Measurements from ENCODE around the gene INTS7.

INTS7 gene

GRCh38 chr1:212035123-212035834 is at the start of gene INTS7, which contains the start of gene DTL:
Gene INTS7 (minus strand): TSS chr1:212035557. CDS start chr1:212035437, 120 bp downstream.
Gene DTL (plus strand): TSS chr1:212035748. CDS start chr1:212035891, 143 bp downstream.
- TF ChIP-seq RAD21 (IDR thresholded peaks at IDR 0.05; ENCODE audit: low read depth) (no peak), TAF1 (IDR thresholded peaks at IDR 0.05; ENCODE audit: low read depth) (peak; percentile 82), NFIC (IDR thresholded peaks at IDR 0.05) (no peak), EGR1 (IDR thresholded peaks at IDR 0.05) (no peak; the same call in 1 of the 2 replicates), TCF12 (IDR thresholded peaks at IDR 0.05; ENCODE audit: low read depth) (peak; percentile 52; the same call in 1 of the 2 replicates), FOXM1 (IDR thresholded peaks at IDR 0.05; ENCODE audit: borderline replicate concordance, low read depth) (peak; percentile 54; the same call in 1 of the 2 replicates), YY1 (IDR thresholded peaks at IDR 0.05; ENCODE audit: low read depth) (peak; percentile 88; the same call in 1 of the 2 replicates), TEAD4 (IDR thresholded peaks at IDR 0.05) (no peak), CREB1 (IDR thresholded peaks at IDR 0.05; ENCODE audit: low read depth) (peak; percentile 80), CEBPB (IDR thresholded peaks at IDR 0.05) (no peak; the same call in 1 of the 2 replicates), MAX (IDR thresholded peaks at IDR 0.05) (peak; percentile 91), ZBTB7A (IDR thresholded peaks at IDR 0.05; ENCODE audit: low read depth) (peak; percentile 99), EP300 (IDR thresholded peaks at IDR 0.05; ENCODE audit: borderline replicate concordance) (no peak)
- TF ChIP-seq, protein P1, sequence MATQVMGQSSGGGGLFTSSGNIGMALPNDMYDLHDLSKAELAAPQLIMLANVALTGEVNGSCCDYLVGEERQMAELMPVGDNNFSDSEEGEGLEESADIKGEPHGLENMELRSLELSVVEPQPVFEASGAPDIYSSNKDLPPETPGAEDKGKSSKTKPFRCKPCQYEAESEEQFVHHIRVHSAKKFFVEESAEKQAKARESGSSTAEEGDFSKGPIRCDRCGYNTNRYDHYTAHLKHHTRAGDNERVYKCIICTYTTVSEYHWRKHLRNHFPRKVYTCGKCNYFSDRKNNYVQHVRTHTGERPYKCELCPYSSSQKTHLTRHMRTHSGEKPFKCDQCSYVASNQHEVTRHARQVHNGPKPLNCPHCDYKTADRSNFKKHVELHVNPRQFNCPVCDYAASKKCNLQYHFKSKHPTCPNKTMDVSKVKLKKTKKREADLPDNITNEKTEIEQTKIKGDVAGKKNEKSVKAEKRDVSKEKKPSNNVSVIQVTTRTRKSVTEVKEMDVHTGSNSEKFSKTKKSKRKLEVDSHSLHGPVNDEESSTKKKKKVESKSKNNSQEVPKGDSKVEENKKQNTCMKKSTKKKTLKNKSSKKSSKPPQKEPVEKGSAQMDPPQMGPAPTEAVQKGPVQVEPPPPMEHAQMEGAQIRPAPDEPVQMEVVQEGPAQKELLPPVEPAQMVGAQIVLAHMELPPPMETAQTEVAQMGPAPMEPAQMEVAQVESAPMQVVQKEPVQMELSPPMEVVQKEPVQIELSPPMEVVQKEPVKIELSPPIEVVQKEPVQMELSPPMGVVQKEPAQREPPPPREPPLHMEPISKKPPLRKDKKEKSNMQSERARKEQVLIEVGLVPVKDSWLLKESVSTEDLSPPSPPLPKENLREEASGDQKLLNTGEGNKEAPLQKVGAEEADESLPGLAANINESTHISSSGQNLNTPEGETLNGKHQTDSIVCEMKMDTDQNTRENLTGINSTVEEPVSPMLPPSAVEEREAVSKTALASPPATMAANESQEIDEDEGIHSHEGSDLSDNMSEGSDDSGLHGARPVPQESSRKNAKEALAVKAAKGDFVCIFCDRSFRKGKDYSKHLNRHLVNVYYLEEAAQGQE (IDR thresholded peaks at IDR 0.05; ENCODE audit: low read depth) = no peak
- TF ChIP-seq, protein P2, sequence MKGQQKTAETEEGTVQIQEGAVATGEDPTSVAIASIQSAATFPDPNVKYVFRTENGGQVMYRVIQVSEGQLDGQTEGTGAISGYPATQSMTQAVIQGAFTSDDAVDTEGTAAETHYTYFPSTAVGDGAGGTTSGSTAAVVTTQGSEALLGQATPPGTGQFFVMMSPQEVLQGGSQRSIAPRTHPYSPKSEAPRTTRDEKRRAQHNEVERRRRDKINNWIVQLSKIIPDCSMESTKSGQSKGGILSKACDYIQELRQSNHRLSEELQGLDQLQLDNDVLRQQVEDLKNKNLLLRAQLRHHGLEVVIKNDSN (IDR thresholded peaks at IDR 0.05) = no peak

GRCh38 chr1:212082765-212083406 is 47.5 kb upstream of the INTS7 start:
- TF ChIP-seq, protein P2 (IDR thresholded peaks at IDR 0.05) = no peak
- no peak for TF ChIP-seq EP300 (IDR thresholded peaks at IDR 0.05; ENCODE audit: borderline replicate concordance)
- no peak for TF ChIP-seq TEAD4 (IDR thresholded peaks at IDR 0.05)
- TF ChIP-seq NFIC (IDR thresholded peaks at IDR 0.05) = no peak
- TF ChIP-seq FOXM1 (IDR thresholded peaks at IDR 0.05; ENCODE audit: borderline replicate concordance, low read depth) = no peak
- no peak for TF ChIP-seq EGR1 (IDR thresholded peaks at IDR 0.05)
- TF ChIP-seq, protein P1 (IDR thresholded peaks at IDR 0.05; ENCODE audit: low read depth) = no peak
- no peak for TF ChIP-seq MAX (IDR thresholded peaks at IDR 0.05)
- no peak for TF ChIP-seq YY1 (IDR thresholded peaks at IDR 0.05; ENCODE audit: low read depth)
- TF ChIP-seq TCF12 (IDR thresholded peaks at IDR 0.05; ENCODE audit: low read depth) = no peak
- no peak for TF ChIP-seq CEBPB (IDR thresholded peaks at IDR 0.05)
- TF ChIP-seq RAD21 (IDR thresholded peaks at IDR 0.05; ENCODE audit: low read depth) = no peak
- TF ChIP-seq TAF1 (IDR thresholded peaks at IDR 0.05; ENCODE audit: low read depth) = no peak
- TF ChIP-seq ZBTB7A (IDR thresholded peaks at IDR 0.05; ENCODE audit: low read depth) = no peak

DNA sequence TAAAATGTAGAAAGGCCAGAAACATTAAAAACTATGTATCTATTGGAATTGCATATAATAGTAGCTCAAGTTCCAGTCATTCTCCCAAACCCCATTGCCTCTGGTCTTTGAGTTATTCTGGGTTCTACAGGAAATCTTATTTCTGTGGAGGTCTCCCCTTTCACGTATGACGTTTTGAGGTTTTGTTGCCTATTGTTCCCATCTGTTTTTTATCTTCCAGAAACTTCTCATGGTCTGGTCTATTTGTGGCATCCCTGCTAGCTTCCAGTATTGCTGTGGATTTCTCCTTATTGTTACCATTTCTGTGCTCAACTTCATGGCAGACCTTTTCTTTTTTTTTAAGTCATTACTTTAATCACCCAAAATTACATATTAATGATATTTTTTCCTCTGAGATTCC is 43.5 kb upstream of the INTS7 start:
- no peak for TF ChIP-seq MAX (IDR thresholded peaks at IDR 0.05)
- TF ChIP-seq, protein P2 (IDR thresholded peaks at IDR 0.05) = no peak
- no peak for TF ChIP-seq FOXM1 (IDR thresholded peaks at IDR 0.05; ENCODE audit: borderline replicate concordance, low read depth)
- TF ChIP-seq NFIC (IDR thresholded peaks at IDR 0.05) = no peak
- TF ChIP-seq RAD21 (IDR thresholded peaks at IDR 0.05; ENCODE audit: low read depth) = no peak
- TF ChIP-seq TCF12 (IDR thresholded peaks at IDR 0.05; ENCODE audit: low read depth) = no peak
- TF ChIP-seq, protein P1 (IDR thresholded peaks at IDR 0.05; ENCODE audit: low read depth) = no peak
- no peak for TF ChIP-seq TAF1 (IDR thresholded peaks at IDR 0.05; ENCODE audit: low read depth)
- no peak for TF ChIP-seq EP300 (IDR thresholded peaks at IDR 0.05; ENCODE audit: borderline replicate concordance)
- TF ChIP-seq CREB1 (IDR thresholded peaks at IDR 0.05; ENCODE audit: low read depth) = no peak
- TF ChIP-seq CEBPB (IDR thresholded peaks at IDR 0.05) = no peak
- TF ChIP-seq TEAD4 (IDR thresholded peaks at IDR 0.05) = no peak
- no peak for TF ChIP-seq ZBTB7A (IDR thresholded peaks at IDR 0.05; ENCODE audit: low read depth)
- TF ChIP-seq YY1 (IDR thresholded peaks at IDR 0.05; ENCODE audit: low read depth) = no peak
